Fibroblast of pulmonary artery (primary cell): Measurements from ENCODE around the gene CCDC159.

Source experiments
- DNase-seq: peaks from one replicate; pipeline ENCODE4 v3.0.0-alpha.2; 2010; ENCODE audit warnings: low read depth
- H3K4me3 ChIP-seq: replicated peaks from 2 replicates; pipeline ENCODE4 v1.5.1; 2011; ENCODE audit warnings: low read depth, mild to moderate bottlenecking, control low read depth, low read length, moderate library complexity
- CTCF ChIP-seq: IDR thresholded peaks from 2 replicates; pipeline ENCODE4 v1.5.1; 2011; ENCODE audit warnings: mild to moderate bottlenecking, control low read depth, low read length, inconsistent platforms; ENCODE audit errors: missing control alignments

Gene CCDC159

GRCh38 chr19:11383706-11384048 lies 37.4 kb downstream of the CCDC159 start:
- DNase-seq, result no peak
- peak overlapping the region; percentile 65 for H3K4me3 ChIP-seq
- no peak for TF ChIP-seq CTCF

GRCh38 chr19:11384778-11385129 lies 38.4 kb downstream of the CCDC159 start:
- H3K4me3 ChIP-seq, result no peak overlapping the region
- TF ChIP-seq CTCF, result no peak
- no peak for DNase-seq

GRCh38 chr19:11387162-11388034 lies 41.1 kb downstream of the CCDC159 start:
- no peak overlapping the region for H3K4me3 ChIP-seq
- TF ChIP-seq CTCF, result no peak
- DNase-seq, result no peak

- H3K4me3 ChIP-seq, result no peak overlapping the region
- TF ChIP-seq CTCF, result no peak
- DNase-seq, result no peak
Observed at GRCh38 chr19:11390359-11390758, 44.0 kb downstream of the CCDC159 start.

GRCh38 chr19:11390933-11391680 lies 44.8 kb downstream of the CCDC159 start:
- no peak overlapping the region for H3K4me3 ChIP-seq
- no peak for TF ChIP-seq CTCF
- DNase-seq, result no peak

GRCh38 chr19:11397089-11397610 lies 50.8 kb downstream of the CCDC159 start:
- no peak for DNase-seq
- no peak overlapping the region for H3K4me3 ChIP-seq

More at GRCh38 chr19:11397089-11397610, 50.8 kb downstream of the CCDC159 start:
- no peak for TF ChIP-seq CTCF
